Panc1 (cell line): ENCODE data around the gene TBCD.

Experiments used
- CTCF ChIP-seq: fragments of 450-650 bp; IDR thresholded peaks from 2 replicates; pipeline ENCODE4 v1.5.1; 2017; ENCODE audit warnings: mild to moderate bottlenecking
- POLR2AphosphoS5 ChIP-seq: IDR thresholded peaks from 2 replicates; pipeline ENCODE4 v1.6.1; 2012; ENCODE audit warnings: mild to moderate bottlenecking, low read depth, low read length, moderate library complexity
- REST ChIP-seq, 2 experiments: IDR thresholded peaks; 2 replicates each; pipeline ENCODE4 v1.6.1; 2011 to 2012; ENCODE audit warnings: low read depth in 2 of 2, control low read depth in 1 of 2, low read length in 1 of 2, mild to moderate bottlenecking in 1 of 2, moderate library complexity in 1 of 2; ENCODE audit not compliant: insufficient read depth in 1 of 2
- SIN3A ChIP-seq: IDR thresholded peaks from 2 replicates; pipeline ENCODE4 v1.6.1; 2012; ENCODE audit warnings: low read depth, mild to moderate bottlenecking, low read length, moderate library complexity, borderline replicate concordance; ENCODE audit not compliant: insufficient read depth
- TCF7L2 ChIP-seq: IDR thresholded peaks from 2 replicates; pipeline ENCODE4 v1.6.1; 2011; ENCODE audit warnings: mild to moderate bottlenecking, low read depth, low read length, inconsistent platforms

GRCh38 chr17:82908543-82909160 lies 156.8 kb downstream of the TBCD start:
- TF ChIP-seq CTCF (no peak), POLR2AphosphoS5 (no peak), SIN3A (no peak), TCF7L2 (no peak), REST (IDR thresholded peaks at IDR 0.05; ENCODE audit: insufficient read depth in 1 of 2, low read depth in 2 of 2, low read length in 1 of 2) (no peak)
